ENCODE results near the gene NAPSA. TPM values are rescaled to one million over a fixed set of nuclear protein-coding genes. Genes with fewer than 3 reads are reported as not detected.

Gene NAPSA
- total RNA-seq, 4 donors from 2014 or later: 1.3 TPM; not detected in 2

DNA sequence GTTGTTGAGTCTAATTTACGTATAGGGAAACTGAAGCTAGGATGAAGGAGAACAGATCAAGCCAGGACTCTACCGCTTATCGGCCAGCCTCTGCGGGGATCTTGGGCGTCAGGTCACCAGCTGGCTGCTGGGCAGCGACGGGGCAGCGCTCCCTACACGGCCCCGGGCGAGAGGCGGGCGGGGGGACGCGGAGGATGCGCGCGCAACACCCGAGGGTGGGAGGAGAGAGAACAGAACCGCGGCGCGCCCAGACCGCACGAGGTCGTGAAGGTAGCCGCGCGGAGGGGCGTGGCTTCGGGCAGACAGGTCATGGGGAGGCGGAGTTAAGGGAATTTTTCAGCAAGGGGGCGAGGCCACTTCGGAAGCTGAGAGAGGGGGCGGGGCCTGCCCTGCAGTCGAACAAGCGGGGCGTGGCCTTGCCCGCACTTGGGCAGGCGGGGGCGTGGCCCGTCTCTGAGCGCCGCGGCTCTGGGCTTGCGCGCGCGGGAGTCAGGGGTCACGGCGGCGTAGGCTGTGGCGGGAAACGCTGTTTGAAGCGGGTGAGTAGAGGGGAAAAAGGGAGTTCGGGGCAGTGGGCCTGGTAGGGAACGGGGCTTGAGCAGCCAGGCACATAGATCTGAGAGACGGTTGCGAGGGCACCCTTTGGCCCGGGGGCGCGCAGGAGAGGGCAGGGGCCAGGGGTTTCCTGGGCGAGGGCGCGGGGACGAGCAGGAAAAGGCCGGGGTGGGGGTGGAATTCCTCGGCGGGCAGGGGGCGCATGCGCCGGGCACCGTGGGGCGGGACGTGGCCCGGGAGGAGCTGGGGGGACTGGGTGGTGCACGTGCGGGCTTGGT, 18.6 kb upstream of the NAPSA start, which contains the start of gene POLD1:
Gene POLD1 (plus strand): TSS at position 496 of the 833 bp plus-strand sequence. CDS start 14,505 bp downstream, outside the sequence.
- no peak for TF ChIP-seq CTCF (IDR thresholded peaks at IDR 0.05)
- ATAC-seq (ENCODE audit: low FRiP score): peak; percentile 93

GRCh38 chr19:50383001-50383851, 17.8 kb upstream of the NAPSA start:
- no peak for DNase-seq (ENCODE audit: low spot score)
- no peak for TF ChIP-seq CTCF (IDR thresholded peaks at IDR 0.05)
- peak; percentile 2 for ATAC-seq (ENCODE audit: low FRiP score)

More for the DNA sequence above, 18.6 kb upstream of the NAPSA start, which contains the start of gene POLD1:
- DNase-seq (ENCODE audit: low spot score): peak; percentile 96

DNA sequence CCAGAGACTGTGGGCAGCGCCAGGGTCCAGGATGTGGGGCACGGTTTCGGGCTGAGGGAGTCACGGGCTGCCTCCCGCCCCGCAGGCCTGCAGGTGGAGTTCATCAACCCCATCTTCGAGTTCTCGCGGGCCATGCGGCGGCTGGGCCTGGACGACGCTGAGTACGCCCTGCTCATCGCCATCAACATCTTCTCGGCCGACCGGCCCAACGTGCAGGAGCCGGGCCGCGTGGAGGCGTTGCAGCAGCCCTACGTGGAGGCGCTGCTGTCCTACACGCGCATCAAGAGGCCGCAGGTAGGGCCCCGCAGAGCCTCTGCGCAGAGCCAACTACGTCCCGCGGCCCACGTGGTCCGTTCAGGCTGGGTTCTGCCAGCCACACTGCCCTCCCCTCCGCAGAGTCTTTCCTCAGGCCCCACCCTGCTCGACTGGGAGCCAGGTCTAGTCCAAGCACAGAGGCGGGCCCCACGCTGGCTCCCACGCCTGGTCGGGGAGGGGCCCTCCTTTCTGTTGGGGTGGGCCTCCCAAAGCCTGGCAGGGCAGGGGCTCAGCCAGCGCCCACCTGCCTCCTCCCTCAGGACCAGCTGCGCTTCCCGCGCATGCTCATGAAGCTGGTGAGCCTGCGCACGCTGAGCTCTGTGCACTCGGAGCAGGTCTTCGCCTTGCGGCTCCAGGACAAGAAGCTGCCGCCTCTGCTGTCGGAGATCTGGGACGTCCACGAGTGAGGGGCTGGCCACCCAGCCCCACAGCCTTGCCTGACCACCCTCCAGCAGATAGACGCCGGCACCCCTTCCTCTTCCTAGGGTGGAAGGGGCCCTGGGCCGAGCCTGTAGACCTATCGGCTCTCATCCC, 16.7 kb upstream of the NAPSA start:
- TF ChIP-seq CTCF (IDR thresholded peaks at IDR 0.05): no peak
- ATAC-seq (ENCODE audit: low FRiP score) (no peak), DNase-seq (ENCODE audit: low spot score) (no peak)

DNA sequence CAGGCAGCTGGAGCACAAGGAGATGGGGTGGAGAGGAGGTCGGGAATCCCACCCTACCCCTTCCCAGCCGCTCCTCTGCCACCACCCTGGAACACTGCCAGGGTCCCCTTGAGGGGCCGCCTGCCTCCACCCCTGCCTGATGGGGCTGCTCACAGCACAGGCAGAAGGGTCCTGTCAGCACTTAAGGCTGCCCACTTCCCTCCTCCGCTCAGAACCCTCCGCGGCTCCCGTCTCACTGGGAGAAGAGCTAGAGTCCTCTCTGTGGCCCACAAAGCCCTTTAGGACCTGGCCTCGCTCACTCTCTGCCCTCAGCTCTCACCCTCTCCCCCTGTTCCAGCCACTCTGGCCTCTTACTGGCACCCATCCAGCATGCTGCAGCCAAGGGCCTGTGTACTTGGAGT, 15.3 kb upstream of the NAPSA start:
- ATAC-seq (ENCODE audit: low FRiP score): no peak
- TF ChIP-seq CTCF (IDR thresholded peaks at IDR 0.05): no peak
- DNase-seq (ENCODE audit: low spot score): no peak

DNA sequence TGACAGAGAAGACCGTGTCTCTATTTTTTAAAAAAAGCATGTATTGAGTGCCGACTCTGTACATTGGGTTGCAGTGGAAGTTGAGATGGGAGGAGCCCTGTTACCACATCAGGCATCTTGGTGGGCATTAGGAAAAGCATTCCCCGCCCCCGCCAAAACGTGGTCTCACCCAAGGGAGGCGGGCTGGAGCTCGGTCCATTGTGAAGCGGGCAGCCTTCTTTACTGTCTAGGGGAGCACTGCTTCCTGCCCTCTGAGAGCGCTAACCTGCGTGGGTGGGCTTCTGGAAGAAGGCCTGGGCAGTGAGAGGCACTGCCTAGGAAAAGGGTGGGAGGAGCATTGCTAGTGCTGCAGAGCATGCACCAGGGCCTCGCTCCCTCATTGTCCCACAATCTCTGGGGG, 14.7 kb upstream of the NAPSA start:
- TF ChIP-seq CTCF (IDR thresholded peaks at IDR 0.05): no peak
- DNase-seq (ENCODE audit: low spot score) (no peak), ATAC-seq (ENCODE audit: low FRiP score) (no peak)

DNA sequence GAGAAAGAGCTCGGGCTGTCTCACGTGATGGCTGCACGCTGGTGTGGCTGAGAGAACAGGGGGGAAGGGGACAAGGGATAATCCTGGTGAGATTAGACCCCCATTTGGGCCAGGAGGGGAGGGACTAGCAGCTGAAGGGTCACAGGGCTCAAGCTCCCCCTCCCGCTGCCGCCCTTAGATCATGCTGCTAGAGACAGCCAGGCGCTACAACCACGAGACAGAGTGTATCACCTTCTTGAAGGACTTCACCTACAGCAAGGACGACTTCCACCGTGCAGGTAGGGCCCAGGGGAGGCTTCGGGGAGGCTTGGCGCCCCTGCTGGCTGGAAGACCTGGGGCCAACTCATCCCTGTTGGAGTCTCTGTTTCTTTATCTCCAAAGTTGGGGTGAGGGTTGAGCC, 14.2 kb upstream of the NAPSA start:
- DNase-seq (ENCODE audit: low spot score) (no peak), ATAC-seq (ENCODE audit: low FRiP score) (no peak)
- no peak for TF ChIP-seq CTCF (IDR thresholded peaks at IDR 0.05)
